CD4-positive, alpha-beta T cell treated with Interleukin-17A for 4 hours (primary cell): ENCODE results near the gene PAK1IP1.
A peak's percentile ranks its signal among the peaks of the same experiment; 100 is the strongest.
"Not testable (repeated sequence)": the region's sequence is repeated elsewhere in the genome, so short reads cannot be mapped to it uniquely, and the experiment has no call there.

Source experiments
- DNase-seq: peaks from one replicate; pipeline ENCODE4 v3.0.0-alpha.2; 2020; ENCODE audit warnings: mixed read lengths

PAK1IP1 gene, protein sequence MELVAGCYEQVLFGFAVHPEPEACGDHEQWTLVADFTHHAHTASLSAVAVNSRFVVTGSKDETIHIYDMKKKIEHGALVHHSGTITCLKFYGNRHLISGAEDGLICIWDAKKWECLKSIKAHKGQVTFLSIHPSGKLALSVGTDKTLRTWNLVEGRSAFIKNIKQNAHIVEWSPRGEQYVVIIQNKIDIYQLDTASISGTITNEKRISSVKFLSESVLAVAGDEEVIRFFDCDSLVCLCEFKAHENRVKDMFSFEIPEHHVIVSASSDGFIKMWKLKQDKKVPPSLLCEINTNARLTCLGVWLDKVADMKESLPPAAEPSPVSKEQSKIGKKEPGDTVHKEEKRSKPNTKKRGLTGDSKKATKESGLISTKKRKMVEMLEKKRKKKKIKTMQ

DNA sequence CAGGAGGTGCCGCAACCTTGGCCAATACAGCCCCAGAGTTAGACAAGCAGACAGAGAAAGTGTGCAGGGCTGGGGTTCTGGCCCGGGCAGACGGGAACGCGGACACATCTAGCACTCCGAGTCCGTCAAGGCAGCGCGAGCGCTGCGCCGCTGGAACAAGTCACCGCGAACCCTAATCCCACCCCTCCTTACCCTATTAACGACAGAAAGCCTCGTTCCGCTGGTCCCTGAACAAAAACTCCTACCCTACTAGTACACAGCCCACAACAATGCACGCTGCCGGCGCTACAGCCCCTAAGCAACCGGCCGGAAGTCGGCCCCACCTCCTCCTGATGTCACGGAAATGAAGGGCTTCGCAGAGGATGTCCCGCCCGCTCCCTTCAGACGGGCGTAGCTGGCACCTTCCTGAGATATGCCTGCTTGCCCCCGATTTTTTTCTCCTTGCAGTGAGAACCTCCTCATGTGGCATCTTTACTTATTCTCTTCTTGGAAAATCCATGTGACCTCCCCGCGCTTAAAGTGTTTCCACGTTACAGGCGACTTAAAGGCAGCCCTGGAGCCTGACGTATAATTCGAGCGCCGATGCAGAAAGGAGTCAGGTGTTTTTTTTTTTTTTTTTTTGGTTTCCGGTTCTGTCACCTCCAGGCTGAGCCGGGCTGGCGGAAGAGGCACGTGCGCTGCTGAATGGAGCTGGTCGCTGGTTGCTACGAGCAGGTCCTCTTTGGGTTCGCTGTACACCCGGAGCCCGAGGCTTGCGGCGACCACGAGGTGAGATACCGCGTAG, at the start of gene PAK1IP1, which contains the start of gene C6orf52:
Gene PAK1IP1, plus strand, starts transcription at position 671 of the 784 bp plus-strand sequence. Its CDS starts 14 bp downstream, at position 685.
Gene C6orf52, minus strand, starts transcription at position 315 of the 784 bp plus-strand sequence. CDS start 7,066 bp downstream, outside the sequence.
- DNase-seq, result peak; percentile 92

DNA sequence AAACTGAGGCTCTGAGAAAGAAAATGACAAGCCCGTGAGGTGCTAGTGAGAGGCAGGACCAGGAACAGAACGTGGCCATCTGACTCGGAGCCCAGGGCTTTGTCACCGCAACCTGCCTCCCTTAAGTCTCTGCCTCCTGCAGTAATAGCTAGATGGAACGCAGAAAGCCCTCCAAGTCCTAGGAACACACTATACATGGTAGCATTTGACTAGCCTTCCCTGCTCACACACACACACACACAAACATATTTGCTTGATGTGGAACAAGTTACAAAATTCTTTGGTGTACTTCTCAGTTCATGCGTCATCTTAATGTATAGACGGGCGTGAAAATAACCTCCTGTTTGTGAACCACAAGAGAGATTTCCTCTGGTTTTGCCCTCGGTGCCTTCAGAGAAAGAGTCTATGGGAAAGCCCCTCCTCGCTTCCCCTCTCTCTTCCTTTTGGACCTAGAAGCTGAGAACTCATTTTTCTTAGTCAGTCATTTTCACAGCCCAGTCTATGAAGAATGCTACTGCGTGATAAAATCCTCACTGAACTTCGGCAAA, 39.2 kb upstream of the PAK1IP1 start:
- no peak for DNase-seq

DNA sequence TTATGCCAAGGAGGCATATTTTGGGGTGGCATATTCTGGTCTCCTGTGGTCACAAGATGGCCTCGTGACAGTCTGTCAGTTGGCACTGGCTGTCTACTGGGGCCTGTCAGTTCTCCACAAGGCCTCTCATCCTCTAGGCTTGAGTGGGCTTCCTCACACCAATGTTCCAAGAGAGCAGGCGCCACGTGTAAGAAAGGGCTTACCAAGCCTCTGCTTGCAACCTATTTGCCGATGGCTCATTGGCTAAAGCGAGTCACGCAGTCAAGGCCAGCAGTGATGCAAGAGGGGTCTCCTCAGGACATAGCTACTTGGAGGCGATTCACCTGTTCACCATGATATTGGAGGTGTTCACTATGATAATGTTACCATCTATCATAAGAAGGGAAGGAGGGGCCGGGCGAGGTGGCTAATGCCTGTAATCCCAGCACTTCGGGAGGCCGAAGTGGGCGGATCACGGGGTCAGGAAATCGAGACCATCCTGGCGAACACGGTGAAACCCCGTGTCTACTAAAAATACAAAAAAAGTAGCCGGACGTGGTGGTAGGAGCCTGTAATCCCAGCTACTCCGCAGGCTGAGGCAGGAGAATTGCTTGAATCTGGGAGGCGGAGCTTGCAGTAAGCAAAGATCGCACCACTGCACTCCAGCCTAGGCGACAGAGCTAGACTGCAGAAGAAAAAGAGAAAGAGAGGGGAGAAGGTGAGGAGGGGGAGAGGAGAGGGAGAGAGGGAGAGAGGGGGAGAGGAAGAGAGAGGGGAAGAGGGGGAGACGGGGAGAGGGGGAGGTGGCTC, 35.7 kb upstream of the PAK1IP1 start:
- no peak for DNase-seq

DNA sequence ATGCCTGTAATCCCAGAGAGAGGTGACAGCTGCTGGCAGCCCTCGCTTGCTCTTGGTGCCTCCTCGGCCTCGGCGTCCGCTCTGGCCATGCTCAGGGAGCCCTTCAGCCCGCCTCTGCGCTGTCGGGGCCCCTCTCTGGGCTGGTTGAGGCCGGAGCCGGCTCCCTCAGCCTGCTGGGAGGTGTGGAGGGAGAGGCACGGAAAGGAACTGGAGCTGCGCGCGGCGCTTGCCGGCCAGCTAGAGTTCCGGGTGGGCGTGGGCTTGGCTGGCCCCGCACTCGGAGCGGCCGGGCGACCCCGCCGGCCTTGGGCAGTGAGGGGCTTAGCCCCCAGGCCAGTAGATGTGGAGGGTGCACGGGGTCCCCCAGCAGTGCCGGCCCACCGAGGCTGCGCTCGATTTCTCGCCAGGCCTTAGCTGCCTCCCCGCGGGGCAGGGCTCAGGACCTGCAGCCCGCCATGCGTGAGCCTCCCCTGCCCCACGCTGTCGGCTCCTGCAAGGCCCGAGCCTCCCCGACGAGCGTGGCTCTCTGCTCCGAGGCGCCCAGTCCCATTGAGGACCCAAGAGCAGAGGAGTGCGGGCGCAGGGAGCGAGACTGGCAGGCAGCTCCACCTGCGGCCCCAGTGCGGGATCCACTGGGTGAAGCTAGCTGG, 34.9 kb upstream of the PAK1IP1 start:
- peak; percentile 4 for DNase-seq

DNA sequence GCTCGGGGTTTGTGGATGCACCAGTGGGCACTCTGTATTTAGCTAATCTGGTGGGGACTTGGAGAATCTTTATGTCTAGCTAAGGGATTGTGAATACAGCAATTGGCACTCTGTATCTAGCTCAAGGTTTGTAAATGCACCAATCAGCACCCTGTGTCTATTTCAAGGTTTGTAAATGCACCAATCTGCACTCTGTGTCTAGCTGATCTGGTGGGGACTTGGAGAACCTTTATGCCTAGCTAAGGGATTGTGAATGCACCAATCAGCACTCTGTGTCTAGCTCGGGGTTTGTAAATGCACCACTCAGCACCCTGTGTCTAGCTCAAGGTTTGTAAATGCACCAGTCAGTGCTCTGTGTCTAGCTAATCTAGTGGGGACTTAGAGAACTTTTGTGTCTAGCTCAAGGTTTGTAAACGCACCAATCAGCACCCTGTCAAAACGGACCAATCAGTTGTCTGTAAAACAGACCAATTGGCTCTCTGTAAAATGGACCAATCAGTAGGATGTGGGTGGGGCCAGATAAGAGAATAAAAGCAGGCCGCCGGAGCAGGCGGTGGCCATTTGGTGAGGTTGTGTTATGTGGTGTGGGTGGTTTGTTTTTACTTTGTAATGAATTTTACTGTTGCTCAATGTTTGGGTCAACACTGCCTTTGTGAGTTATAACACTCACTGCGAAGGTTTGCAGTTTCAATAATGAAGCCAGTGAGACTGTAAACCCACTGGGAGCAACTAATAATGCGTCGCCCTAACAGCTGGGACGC, 34.2 kb upstream of the PAK1IP1 start:
- DNase-seq, result not testable (repeated sequence)

DNA sequence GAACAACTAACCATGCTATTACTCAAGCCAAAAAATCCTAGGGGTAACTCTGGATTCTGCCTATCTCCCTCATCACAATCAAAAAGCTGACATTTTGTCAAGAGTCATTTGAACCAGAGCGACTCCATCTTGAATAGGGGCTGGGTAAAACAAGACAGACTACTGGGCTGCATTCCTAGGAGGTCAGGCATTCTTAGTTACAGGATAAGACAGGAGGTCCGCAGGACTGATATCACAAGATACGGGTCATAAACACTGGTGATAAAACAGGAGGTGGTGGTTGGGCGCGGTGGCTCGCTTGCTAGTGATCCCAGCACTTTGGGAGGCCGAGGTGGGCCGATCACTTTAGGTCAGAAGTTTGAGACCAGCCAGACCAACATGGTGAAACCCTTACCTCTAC, 32.6 kb upstream of the PAK1IP1 start:
- DNase-seq, result no peak

DNA sequence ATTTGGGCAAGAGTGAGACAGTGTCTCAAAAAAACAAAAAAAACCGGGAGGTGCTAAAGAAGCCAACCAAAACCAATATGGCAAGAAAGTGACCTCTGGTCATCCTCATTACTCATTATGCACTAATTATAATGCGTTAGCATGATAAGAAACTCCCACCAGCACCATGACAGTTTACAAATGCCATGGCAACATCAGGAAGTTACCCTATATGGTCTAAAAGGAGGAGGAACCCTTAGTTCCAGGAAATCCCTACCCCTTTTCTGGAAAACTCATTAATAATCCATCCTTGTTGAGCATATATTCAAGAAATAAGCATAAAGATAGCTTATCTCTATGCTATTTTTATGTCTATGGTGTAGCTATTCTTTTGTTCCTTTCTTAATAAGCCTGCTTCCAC, 32.0 kb upstream of the PAK1IP1 start:
- DNase-seq, result no peak

DNA sequence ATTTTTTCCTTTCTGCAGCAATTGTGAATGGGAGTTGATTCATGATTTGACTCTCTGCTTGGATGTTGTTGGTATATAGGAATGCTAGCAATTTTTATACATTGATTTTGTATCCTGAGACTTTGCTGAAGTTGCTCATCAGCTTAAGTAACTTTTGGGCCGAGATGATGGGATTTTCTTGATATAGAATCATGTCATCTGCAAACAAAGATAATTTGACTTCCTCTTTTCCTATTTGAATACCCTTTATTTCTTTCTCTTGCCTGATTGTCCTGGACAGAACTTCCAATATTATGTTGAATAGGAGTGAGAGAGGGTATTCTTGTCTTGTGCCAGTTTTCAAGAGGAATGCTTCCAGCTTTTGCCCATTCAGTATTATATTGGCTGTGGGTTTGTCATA, 29.2 kb upstream of the PAK1IP1 start:
- not testable (repeated sequence) for DNase-seq

DNA sequence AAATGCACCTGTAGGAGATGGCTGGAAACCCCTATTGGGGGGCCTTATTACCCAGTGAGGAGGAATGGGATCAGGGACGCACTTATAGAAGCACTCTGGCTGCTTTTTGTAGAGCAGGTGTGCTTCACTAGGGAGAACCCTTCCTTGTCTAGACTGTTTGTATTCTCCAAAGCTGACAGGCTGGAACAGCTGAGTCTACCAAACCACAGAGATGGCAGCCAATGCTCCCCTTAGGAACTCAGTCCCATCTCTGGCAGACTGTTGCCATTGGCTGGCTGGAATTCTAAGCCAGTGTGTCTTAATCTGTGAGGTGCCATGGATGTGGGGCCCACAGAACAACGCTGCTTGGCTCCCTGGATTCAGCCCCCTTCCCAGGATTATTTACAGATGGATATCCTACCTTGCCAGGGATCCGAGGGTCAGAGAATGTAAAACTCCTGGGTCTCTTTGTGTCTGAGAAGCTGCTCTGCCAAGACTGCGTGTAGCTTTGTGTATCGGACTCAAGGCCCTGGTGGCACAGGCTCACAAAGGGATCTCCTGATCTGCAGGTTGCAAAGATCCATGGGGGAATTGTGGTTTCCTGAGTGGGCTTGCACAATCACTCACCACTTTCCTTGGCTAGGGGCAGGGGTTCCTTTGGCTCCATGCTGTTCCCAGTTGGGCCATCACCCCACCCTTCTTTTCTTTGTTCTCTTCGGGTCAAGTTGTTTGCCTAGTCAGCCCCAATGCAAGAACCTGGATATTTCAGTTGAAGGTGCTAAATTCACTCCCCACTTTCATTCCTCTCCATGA, 26.4 kb upstream of the PAK1IP1 start:
- DNase-seq, result no peak

DNA sequence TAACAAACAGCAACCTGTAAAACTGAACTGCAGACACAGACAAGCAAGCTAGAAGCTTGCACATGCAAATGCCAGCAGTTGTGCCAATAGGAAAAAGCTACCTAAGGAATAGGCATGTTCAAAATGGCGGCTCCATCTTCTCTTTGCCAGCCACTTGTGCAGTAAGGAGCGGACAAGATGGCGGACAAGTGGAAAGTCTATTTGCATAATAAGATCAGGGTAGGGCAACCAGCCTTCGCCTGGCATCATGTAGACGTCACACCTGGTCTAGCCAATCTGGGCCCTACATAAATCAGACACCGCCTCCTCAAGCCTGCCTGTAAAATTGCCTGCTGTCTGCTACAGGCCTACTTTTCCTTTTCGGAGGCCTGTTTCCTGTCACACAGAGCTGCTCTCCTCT, 18.4 kb upstream of the PAK1IP1 start:
- no peak for DNase-seq

DNA sequence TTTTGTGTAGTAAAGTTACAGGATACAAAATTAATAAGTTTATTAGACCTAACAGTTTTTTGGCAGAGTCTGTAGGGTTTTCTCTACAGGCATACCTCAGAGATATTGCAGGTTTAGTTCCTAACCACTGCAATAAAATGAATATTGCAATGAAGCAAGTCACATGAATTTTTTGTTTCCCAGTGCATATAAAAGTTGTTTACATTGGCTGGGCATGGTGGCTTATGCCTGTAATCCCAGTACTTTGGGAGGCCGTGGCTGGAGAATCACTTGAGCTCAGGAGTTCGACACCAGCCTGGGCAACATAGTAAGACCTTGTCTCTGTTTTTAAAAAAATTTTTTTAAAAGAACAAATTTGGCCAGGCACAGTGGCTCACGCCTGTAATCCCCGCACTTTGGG, 16.3 kb upstream of the PAK1IP1 start:
- no peak for DNase-seq

DNA sequence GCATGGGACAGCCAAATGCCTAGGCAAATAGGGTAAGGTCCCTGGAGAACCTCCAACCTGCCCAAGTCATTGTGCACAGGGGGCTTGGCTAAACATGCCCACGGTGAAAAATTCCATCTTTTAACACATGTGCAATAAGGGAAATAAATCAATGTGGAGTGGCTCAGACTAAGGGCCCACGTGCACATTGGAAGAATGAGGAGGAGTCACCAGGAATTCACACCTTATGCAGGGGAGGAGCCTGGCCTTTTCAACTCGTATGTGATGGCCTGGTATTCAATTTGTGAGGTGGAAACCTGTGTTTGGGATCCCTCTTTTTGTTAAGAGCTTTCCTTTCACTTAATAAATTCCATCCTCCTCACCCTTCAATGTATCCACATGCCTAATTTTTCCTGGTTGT, 13.0 kb upstream of the PAK1IP1 start:
- no peak for DNase-seq

DNA sequence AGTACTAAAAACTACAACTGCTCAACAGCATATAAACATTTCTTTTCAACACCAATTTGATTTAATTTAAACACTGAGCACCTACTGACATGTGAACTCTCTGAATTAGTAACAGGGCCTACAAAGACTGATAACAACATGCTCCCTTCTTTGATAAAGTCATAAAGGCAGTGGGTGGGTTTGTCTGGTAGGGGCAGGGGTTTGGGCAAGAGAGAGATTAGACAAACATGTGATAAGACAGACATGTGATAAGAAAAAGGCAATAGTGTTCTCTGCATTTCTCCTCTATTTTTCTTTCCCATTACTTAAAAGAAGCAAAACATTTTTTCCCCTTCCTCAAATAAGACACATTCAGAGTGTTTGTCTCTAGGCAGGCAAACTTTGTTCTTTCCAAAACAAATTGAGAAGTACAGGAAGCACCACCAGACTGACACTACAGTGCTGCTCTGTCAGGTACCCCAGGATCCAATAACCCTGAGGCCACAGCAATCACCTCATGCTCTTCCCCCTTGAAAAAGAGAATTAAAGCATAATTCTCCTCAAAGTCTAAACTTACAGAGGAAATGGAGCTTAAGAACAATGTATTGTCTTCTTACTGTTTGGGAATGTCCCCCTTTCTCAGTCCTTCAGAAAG, 12.3 kb upstream of the PAK1IP1 start:
- no peak for DNase-seq

DNA sequence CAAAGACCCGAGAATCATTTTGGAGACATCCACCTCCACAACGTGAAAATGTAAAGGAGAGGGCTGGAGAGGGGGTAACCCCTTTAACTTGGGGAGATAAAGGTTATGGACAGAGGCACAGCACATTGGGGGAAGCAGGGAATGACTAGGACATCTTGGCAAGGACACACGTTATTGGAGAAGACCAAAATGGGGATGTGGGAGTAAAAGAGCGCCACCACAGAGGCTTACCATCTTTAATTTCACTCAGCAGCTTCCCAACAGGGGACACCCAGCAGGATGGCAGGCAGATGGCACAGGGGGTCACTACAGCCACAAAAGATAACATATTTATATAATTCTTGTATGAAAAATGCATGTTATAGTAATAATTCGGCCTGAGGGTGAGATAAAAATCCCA, 10.2 kb upstream of the PAK1IP1 start:
- no peak for DNase-seq

DNA sequence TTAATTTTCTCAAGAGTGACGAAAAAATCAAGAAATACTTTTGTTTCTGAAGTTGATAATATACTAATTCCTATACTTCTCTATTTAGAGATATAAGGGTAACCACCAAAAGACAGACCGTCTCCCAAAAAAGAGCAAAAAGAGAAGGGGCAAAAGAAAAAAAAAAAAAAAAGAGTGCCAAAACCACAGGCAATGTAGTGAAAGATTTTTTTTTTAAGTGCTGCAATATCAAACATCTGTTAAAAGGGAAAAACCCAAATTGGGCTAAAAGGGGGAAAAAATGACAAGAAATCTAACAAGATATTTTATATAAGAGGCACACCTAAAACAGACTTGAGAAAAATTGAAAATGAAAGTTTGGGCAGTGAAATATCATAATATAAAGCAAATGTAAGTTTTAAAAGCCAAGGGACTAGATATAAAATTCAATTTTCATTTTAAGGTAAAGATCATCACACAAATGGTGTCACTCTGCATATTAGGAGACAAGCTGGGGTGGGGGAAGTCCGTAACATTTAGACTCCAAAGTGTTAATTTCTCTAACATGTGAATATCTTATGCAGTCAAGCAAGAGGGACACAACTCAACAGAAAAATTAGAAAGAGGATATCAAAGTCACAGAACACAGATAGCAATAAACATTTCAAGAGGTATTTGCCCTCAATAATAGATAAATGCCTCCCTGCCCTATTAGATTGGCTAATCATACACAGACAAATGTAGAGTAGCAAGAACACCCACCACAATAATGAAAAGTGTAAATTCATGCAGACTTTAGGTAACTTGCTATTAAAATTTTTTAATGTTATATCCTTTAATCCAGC, 9.5 kb upstream of the PAK1IP1 start:
- no peak for DNase-seq

DNA sequence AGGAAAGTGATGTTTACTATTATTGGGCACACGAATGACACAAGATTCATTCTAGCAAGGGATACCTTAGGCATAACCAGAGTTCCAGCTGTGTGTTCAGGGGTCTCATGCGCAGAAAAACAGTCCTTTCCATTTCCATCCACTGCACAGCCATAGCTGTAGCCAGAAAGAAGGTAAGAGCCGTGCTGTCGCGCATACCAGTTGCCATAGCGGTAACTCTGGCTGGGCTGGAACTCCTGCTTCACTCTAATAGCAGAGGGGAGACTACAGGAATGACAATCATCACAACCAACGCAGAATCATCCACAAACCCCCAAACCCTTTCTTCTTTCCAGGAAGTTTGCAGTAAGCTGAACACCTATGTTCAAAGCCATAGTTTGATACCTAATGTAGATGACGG, 7.9 kb upstream of the PAK1IP1 start:
- DNase-seq, result no peak

DNA sequence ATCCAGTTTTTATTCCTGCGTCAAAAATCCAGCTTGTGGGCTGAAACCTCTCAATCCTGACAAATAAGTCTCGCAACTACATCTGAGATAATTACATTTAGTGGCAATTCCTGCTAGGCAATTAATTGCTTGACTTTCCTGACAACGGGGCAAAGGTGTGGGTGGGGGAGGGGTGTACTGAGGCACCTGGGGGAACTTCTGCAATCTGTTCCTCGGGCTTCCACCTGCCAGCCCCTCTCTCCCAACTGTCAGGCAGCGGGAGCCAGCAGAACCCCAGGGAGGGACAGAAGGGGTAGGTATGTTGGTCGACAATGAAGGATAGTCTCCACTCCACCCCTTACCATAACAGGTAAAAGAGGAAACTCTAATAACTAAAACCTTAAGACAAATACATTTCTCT, 7.2 kb upstream of the PAK1IP1 start:
- no peak for DNase-seq

DNA sequence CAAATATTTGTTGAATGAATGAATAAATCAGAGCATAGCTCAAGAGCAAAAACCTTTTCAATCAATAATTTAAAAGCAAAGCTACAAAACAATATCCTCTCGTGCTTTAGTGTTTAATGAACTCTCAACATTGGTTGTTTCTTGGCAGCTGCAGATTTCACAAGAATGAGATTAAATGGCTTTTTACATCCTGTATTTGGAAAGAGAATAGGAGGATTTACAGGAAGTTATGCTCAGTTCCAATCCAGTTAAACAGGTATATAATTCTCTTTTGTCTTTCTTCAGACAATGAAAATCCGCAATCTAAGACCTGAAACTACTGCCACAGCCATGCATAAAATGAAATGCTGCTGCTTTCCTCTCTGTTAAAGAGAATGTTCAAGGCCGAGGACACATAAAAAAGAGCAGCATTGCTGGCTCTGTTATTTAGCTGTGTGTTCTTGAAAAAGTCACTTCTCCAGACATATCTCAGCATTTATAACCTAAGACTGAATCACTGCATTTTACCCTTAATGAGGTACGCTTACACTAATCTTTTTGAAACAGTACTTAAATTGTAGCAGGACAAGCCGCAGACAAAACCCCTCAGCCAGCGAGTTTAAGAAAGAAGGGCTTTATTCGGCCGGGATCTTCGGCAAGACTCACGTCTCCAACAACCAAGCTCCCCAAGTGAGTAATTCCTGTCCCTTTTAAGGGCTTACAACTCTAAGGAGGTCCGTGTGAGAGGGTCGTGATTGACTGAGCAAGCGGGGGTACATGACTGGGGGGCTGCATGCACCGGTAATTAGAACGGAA, 3.9 kb upstream of the PAK1IP1 start:
- no peak for DNase-seq
